ENCODE results near the gene PCDH9.

PCDH9 gene

DNA sequence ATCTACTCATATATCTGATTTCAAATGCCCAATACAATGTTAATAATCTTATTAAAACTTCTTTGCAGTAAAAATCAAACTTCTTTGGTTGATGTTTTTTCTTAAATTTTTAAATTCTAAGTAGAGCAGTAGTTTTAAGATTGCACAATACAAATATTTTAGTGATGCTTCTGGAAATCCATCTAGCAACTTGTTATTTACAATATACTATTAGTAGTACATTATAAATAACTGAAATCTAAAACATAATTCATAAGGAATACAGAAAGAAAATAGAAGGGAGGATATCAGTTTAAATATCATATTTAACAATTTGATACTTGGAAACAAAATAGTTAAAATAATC, 569.7 kb downstream of the PCDH9 start:
- H2AFZ ChIP-seq (ENCODE audit: low read length), result no peak overlapping the region
- no peaks in the 10 kb centered on the region for H3K27me3 ChIP-seq (ENCODE audit: insufficient read depth, low read length, poor library complexity, severe bottlenecking)
- no peak overlapping the region for H3K4me2 ChIP-seq (ENCODE audit: low read depth, low read length, poor library complexity, severe bottlenecking)
- no peaks in the 10 kb centered on the region for H3K9me3 ChIP-seq (ENCODE audit: insufficient read depth, low read depth, low read length)
- no peaks in the 10 kb centered on the region for H3F3A ChIP-seq (ENCODE audit: low read depth)
- H3K4me1 ChIP-seq (ENCODE audit: insufficient read depth, low read length, poor library complexity, severe bottlenecking), result no peaks in the 10 kb centered on the region
- TF ChIP-seq, protein P1, sequence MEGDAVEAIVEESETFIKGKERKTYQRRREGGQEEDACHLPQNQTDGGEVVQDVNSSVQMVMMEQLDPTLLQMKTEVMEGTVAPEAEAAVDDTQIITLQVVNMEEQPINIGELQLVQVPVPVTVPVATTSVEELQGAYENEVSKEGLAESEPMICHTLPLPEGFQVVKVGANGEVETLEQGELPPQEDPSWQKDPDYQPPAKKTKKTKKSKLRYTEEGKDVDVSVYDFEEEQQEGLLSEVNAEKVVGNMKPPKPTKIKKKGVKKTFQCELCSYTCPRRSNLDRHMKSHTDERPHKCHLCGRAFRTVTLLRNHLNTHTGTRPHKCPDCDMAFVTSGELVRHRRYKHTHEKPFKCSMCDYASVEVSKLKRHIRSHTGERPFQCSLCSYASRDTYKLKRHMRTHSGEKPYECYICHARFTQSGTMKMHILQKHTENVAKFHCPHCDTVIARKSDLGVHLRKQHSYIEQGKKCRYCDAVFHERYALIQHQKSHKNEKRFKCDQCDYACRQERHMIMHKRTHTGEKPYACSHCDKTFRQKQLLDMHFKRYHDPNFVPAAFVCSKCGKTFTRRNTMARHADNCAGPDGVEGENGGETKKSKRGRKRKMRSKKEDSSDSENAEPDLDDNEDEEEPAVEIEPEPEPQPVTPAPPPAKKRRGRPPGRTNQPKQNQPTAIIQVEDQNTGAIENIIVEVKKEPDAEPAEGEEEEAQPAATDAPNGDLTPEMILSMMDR (conservative IDR thresholded peaks at IDR 0.05; ENCODE audit: low read length), result no peak
- no peak for TF ChIP-seq EZH2phosphoT487 (IDR thresholded peaks at IDR 0.05; ENCODE audit: borderline replicate concordance)
- H3K36me3 ChIP-seq (ENCODE audit: insufficient read depth, low read length), result no peaks in the 10 kb centered on the region
- H3K4me3 ChIP-seq (ENCODE audit: low read length, poor library complexity, severe bottlenecking), result no peak overlapping the region
- H4K20me1 ChIP-seq (ENCODE audit: insufficient read depth, low read length, poor library complexity, severe bottlenecking), result no peaks in the 10 kb centered on the region
- H3K9ac ChIP-seq (ENCODE audit: low read depth, low read length, poor library complexity, severe bottlenecking), result no peak overlapping the region
- no peaks in the 10 kb centered on the region for H3K79me2 ChIP-seq (ENCODE audit: insufficient read depth, low read length)
- no peaks in the 10 kb centered on the region for H3K9me2 ChIP-seq (replicated peaks; ENCODE audit: low read depth, low read length)

- TF ChIP-seq, protein P1 (conservative IDR thresholded peaks at IDR 0.05; ENCODE audit: low read length), result no peak
- no peak for TF ChIP-seq EZH2phosphoT487 (IDR thresholded peaks at IDR 0.05; ENCODE audit: borderline replicate concordance)
- H3K4me2 ChIP-seq (ENCODE audit: low read depth, low read length, poor library complexity, severe bottlenecking), result no peak overlapping the region
- no peak overlapping the region for H2AFZ ChIP-seq (ENCODE audit: low read length)
- no peaks in the 10 kb centered on the region for H3K27me3 ChIP-seq (ENCODE audit: insufficient read depth, low read length, poor library complexity, severe bottlenecking)
- no peaks in the 10 kb centered on the region for H3K4me1 ChIP-seq (ENCODE audit: insufficient read depth, low read length, poor library complexity, severe bottlenecking)
- H3K79me2 ChIP-seq (ENCODE audit: insufficient read depth, low read length), result no peaks in the 10 kb centered on the region
- no peak overlapping the region for H3K9ac ChIP-seq (ENCODE audit: low read depth, low read length, poor library complexity, severe bottlenecking)
- no peaks in the 10 kb centered on the region for H3F3A ChIP-seq (ENCODE audit: low read depth)
- H3K36me3 ChIP-seq (ENCODE audit: insufficient read depth, low read length), result no peaks in the 10 kb centered on the region
- no peak overlapping the region for H3K4me3 ChIP-seq (ENCODE audit: low read length, poor library complexity, severe bottlenecking)
- no peaks in the 10 kb centered on the region for H3K9me3 ChIP-seq (ENCODE audit: insufficient read depth, low read depth, low read length)
- no peaks in the 10 kb centered on the region for H3K9me2 ChIP-seq (replicated peaks; ENCODE audit: low read depth, low read length)
- H4K20me1 ChIP-seq (ENCODE audit: insufficient read depth, low read length, poor library complexity, severe bottlenecking), result no peaks in the 10 kb centered on the region
These were observed 570.3 kb downstream of the PCDH9 start for GRCh38 chr13:66659701-66660467.

- Histone ChIP-seq H2AFZ (ENCODE audit: low read length) (no peak overlapping the region), H3F3A (ENCODE audit: low read depth) (no peaks in the 10 kb centered on the region), H3K4me2 (ENCODE audit: low read depth, low read length, poor library complexity, severe bottlenecking) (no peak overlapping the region), H4K20me1 (ENCODE audit: insufficient read depth, low read length, poor library complexity, severe bottlenecking) (no peaks in the 10 kb centered on the region), H3K27me3 (ENCODE audit: insufficient read depth, low read length, poor library complexity, severe bottlenecking) (no peaks in the 10 kb centered on the region), H3K9ac (ENCODE audit: low read depth, low read length, poor library complexity, severe bottlenecking) (no peak overlapping the region), H3K9me3 (ENCODE audit: insufficient read depth, low read depth, low read length) (no peaks in the 10 kb centered on the region), H3K4me3 (ENCODE audit: low read length, poor library complexity, severe bottlenecking) (no peak overlapping the region), H3K79me2 (ENCODE audit: insufficient read depth, low read length) (no peaks in the 10 kb centered on the region), H3K4me1 (ENCODE audit: insufficient read depth, low read length, poor library complexity, severe bottlenecking) (no peaks in the 10 kb centered on the region), H3K9me2 (replicated peaks; ENCODE audit: low read depth, low read length) (no peaks in the 10 kb centered on the region), H3K36me3 (ENCODE audit: insufficient read depth, low read length) (no peaks in the 10 kb centered on the region)
- TF ChIP-seq, protein P1 (conservative IDR thresholded peaks at IDR 0.05; ENCODE audit: low read length), result no peak
- TF ChIP-seq EZH2phosphoT487 (IDR thresholded peaks at IDR 0.05; ENCODE audit: borderline replicate concordance), result no peak
These were observed 570.9 kb downstream of the PCDH9 start for GRCh38 chr13:66659286-66659685.

Data from Loucy (cell line).